ENCODE results near the gene MAPKAP1. TPM values are rescaled to one million over a fixed set of nuclear protein-coding genes. Genes with fewer than 3 reads are reported as not detected.

MAPKAP1 gene
- total RNA-seq, 1 donor from 2014 or later = 70.7 TPM

GRCh38 chr9:125536776-125537175 is 170.2 kb downstream of the MAPKAP1 start:
- no peaks in the 10 kb centered on the region for H3K9me3 ChIP-seq
- DNase-seq (ENCODE audit: extremely low spot score in 2 of 2) = no peak
- TF ChIP-seq POLR2AphosphoS5 (IDR thresholded peaks at IDR 0.05; ENCODE audit: insufficient read depth in 1 of 2, low read depth in 1 of 2) (no peak), POLR2A (IDR thresholded peaks at IDR 0.05) (no peak)
- TF ChIP-seq, protein P1, sequence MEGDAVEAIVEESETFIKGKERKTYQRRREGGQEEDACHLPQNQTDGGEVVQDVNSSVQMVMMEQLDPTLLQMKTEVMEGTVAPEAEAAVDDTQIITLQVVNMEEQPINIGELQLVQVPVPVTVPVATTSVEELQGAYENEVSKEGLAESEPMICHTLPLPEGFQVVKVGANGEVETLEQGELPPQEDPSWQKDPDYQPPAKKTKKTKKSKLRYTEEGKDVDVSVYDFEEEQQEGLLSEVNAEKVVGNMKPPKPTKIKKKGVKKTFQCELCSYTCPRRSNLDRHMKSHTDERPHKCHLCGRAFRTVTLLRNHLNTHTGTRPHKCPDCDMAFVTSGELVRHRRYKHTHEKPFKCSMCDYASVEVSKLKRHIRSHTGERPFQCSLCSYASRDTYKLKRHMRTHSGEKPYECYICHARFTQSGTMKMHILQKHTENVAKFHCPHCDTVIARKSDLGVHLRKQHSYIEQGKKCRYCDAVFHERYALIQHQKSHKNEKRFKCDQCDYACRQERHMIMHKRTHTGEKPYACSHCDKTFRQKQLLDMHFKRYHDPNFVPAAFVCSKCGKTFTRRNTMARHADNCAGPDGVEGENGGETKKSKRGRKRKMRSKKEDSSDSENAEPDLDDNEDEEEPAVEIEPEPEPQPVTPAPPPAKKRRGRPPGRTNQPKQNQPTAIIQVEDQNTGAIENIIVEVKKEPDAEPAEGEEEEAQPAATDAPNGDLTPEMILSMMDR (IDR thresholded peaks at IDR 0.05) = no peak
- no peak overlapping the region for H3K4me3 ChIP-seq
- H3K27me3 ChIP-seq = no peaks in the 10 kb centered on the region
- H3K27ac ChIP-seq = no peak overlapping the region
- no peaks in the 10 kb centered on the region for H3K36me3 ChIP-seq
- intact Hi-C loops (cut with DNase I) = no loop called here
- H3K4me1 ChIP-seq = peaks cover 40% of the 10 kb centered on the region

DNA sequence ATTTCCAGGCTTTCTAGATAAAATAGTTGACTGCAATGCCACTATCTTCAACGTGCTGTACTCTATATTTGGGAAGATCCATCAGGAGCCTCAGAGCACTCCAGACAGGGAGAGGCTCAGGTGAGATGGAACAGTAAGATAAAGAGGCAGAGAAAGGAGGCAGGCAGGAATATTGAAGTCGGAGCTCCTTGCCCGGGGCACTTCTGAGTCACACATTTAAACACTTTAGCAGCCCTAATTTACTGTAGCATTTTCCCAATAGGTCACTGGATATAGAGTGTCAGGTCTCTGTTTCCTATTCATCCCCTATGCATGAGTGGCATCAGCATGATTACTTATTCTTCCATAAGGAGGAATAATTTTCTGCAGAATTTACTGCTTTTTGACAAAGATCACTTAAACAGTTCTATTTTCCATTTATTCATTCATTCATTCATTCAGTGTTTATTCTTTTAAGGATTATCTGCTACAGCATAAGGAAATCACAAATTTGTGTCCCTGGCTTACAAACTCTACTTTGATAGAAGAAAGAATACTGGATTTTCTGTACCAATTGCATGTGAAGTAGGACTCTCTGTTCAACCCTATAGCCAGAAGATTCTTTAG is 170.7 kb downstream of the MAPKAP1 start:
- DNase-seq (ENCODE audit: extremely low spot score in 2 of 2) = no peak
- no peak overlapping the region for H3K4me3 ChIP-seq
- H3K36me3 ChIP-seq = no peaks in the 10 kb centered on the region
- TF ChIP-seq POLR2AphosphoS5 (IDR thresholded peaks at IDR 0.05; ENCODE audit: insufficient read depth in 1 of 2, low read depth in 1 of 2) (no peak), POLR2A (IDR thresholded peaks at IDR 0.05) (no peak)
- TF ChIP-seq, protein P1 (IDR thresholded peaks at IDR 0.05) = no peak
- intact Hi-C loops (cut with DNase I) = no loop called here
- no peaks in the 10 kb centered on the region for H3K9me3 ChIP-seq
- no peak overlapping the region for H3K27ac ChIP-seq
- no peaks in the 10 kb centered on the region for H3K27me3 ChIP-seq
- H3K4me1 ChIP-seq = peaks cover 35% of the 10 kb centered on the region

DNA sequence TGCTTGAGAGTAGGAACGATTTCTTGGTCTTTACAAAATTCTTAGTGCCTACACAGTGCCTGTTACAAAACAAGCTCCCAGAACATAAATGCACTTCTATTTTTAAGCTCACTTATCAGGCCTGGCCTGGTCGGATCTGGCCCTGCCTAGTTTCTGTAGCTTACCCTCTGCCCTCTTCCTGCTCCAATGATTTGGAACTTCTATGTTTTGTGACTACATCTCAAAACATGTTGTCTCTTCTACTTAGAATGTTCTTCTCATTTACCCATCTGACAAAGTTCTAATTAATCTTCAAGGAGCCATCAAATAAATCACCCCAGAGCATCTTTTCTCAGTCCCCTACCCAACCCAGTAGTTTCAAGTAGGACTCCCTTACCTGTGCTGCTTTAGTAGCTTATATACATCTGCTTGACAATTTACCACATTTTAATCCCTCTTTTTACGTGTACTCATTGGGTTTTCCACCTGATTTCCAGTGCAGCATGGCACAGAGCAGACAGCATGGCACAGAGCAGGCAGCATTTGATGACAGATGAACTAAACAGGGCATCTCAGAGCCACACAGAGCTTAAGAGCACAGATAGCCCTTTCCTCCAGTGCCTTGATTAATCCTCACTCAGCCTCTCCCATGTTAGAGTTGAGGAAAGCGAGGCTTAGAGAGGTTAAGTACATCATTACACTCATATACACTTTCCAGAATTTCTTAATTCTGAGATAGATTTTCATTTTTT is 171.9 kb downstream of the MAPKAP1 start:
- H3K4me3 ChIP-seq = no peak overlapping the region
- no peak for DNase-seq (ENCODE audit: extremely low spot score in 2 of 2)
- H3K27me3 ChIP-seq = no peaks in the 10 kb centered on the region
- H3K4me1 ChIP-seq = peaks cover 35% of the 10 kb centered on the region
- TF ChIP-seq POLR2A (IDR thresholded peaks at IDR 0.05) = no peak
- TF ChIP-seq POLR2AphosphoS5 (IDR thresholded peaks at IDR 0.05; ENCODE audit: insufficient read depth in 1 of 2, low read depth in 1 of 2) = no peak
- TF ChIP-seq, protein P1 (IDR thresholded peaks at IDR 0.05) = no peak
- H3K9me3 ChIP-seq = no peaks in the 10 kb centered on the region
- H3K36me3 ChIP-seq = no peaks in the 10 kb centered on the region
- H3K27ac ChIP-seq = no peak overlapping the region
- intact Hi-C loops (cut with DNase I) = no loop called here

DNA sequence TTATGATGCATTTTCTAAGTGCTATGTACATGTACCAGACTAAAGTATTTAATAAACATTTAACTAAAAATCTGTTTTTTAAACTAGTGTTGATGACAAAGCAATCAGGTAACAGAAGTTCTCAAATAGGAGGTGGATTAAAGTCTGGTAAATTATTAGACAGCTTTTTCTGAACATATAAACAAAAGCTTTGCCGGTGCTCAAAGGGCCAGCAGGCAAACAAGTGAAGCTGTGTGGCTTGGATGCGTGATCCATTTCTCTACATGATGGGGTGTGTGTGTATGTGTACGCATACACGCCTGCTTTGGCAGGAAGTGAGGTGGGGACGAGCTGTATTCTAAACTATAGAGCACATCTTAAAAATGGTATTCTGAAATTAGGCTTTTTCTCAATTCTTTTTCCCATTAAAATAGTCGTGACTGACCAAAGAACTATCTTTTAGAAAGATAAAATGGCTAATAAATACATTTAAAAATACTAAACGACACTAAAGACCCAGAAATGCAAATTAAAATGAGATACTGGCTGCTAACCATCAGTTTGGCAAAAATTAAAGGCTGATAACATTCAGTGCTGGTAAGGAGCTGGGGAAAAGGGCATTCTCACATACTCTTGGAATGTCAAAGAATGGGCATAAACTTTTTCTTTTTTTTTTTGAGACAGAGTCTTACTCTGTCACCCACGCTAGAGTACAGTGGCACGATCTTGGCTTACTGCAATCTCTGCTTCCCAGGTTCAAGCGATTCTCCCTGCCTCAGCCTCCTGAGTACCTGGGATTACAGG is 174.0 kb downstream of the MAPKAP1 start:
- H3K9me3 ChIP-seq = no peaks in the 10 kb centered on the region
- no peaks in the 10 kb centered on the region for H3K27me3 ChIP-seq
- TF ChIP-seq POLR2A (IDR thresholded peaks at IDR 0.05) = no peak
- TF ChIP-seq, protein P1 (IDR thresholded peaks at IDR 0.05) = no peak
- no peak for TF ChIP-seq POLR2AphosphoS5 (IDR thresholded peaks at IDR 0.05; ENCODE audit: insufficient read depth in 1 of 2, low read depth in 1 of 2)
- no peak for DNase-seq (ENCODE audit: extremely low spot score in 2 of 2)
- H3K4me3 ChIP-seq = no peak overlapping the region
- no peak overlapping the region for H3K27ac ChIP-seq
- intact Hi-C loops (cut with DNase I) = no loop called here
- no peaks in the 10 kb centered on the region for H3K36me3 ChIP-seq
- H3K4me1 ChIP-seq = peaks cover 31% of the 10 kb centered on the region

Measured in vagina (tissue), 2 donors.